Activated T-helper 1 cell treated with anti-CD3 and anti-CD28 coated beads, Interleukin-12 subunit alpha, Interleukin-12 subunit beta, Interleukin-2, Interleukin-4 antibody, amounts not matched to agents 30 ng/mL and 10 ng/mL and 1 ng/mL, durations not matched to agents 14 hours and 24 hours and 36 hours (primary cell): Measurements from ENCODE around the gene CORIN. TPM values are rescaled to one million over a fixed set of nuclear protein-coding genes. Genes with fewer than 3 reads are reported as not detected.

ENCODE experiments used
- DNase-seq: peaks from one replicate; pipeline ENCODE4 v3.0.0; 2021; ENCODE audit warnings: low spot score
- H3K27ac Mint-ChIP-seq: one replicate; pipeline ENCODE4 v1.8.0; 2021; ENCODE audit warnings: mild to moderate bottlenecking, mixed read lengths
- H3K27me3 Mint-ChIP-seq: one replicate; pipeline ENCODE4 v1.8.0; 2022; ENCODE audit warnings: mild to moderate bottlenecking, moderate library complexity, mixed read lengths; ENCODE audit not compliant: insufficient read depth
- H3K36me3 Mint-ChIP-seq: one replicate; pipeline ENCODE4 v1.8.0; 2021; ENCODE audit warnings: low read depth, mixed read lengths
- H3K4me1 Mint-ChIP-seq: one replicate; pipeline ENCODE4 v1.8.0; 2021; ENCODE audit warnings: low read depth, mixed read lengths
- H3K4me3 Mint-ChIP-seq: one replicate; pipeline ENCODE4 v1.8.0; 2021; ENCODE audit warnings: mild to moderate bottlenecking, moderate library complexity, mixed read lengths
- H3K9me3 Mint-ChIP-seq: one replicate; pipeline ENCODE4 v1.8.0; 2021; ENCODE audit warnings: mixed read lengths
- intact Hi-C: fragments of 100-400 bp; cut with micrococcal nuclease; formaldehyde crosslinking; loops from one replicate; pipeline ENCODE4 v1.15.1; 2024
- total RNA-seq: library from RNA; stranded (reverse); gene quantifications from 2 replicates; pipeline ENCODE4 v1.2.3, GENCODE V29; 2022

Gene CORIN
- total RNA-seq, 1 donor from 2014 or later = not detected

GRCh38 chr4:47650584-47651130, 187.2 kb downstream of the CORIN start:
- DNase-seq = no peak
- intact Hi-C loops = no loop called here
- Mint-ChIP-seq H3K4me3 (no peak overlapping the region), H3K27ac (no peak overlapping the region), H3K36me3 (no peaks in the 10 kb centered on the region), H3K27me3 (peaks cover 13% of the 10 kb centered on the region), H3K4me1 (no peaks in the 10 kb centered on the region), H3K9me3 (no peaks in the 10 kb centered on the region)

DNA sequence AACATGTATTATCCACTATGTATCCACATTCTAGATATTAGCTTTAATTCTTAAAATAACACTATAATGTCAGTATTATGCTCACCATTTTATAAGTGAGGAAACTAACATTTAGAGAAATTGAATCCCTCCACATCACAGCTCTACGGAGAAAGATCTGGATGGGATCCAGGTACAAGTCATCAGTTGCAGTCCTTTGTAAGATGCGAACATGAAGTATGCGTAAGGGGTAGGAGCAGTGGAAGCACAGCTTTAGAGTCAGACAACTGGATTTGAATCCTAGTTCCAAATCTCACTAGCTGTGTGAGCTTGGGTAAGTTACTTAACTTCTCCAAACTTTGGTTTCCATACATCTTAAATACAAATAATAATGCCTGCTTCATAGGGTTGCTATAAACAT, 190.3 kb downstream of the CORIN start:
- no peak overlapping the region for H3K4me3 Mint-ChIP-seq
- peaks cover 9% of the 10 kb centered on the region for H3K27me3 Mint-ChIP-seq
- DNase-seq = no peak
- no peak overlapping the region for H3K27ac Mint-ChIP-seq
- intact Hi-C loops = no loop called here
- H3K36me3 Mint-ChIP-seq = no peaks in the 10 kb centered on the region
- no peaks in the 10 kb centered on the region for H3K9me3 Mint-ChIP-seq
- no peaks in the 10 kb centered on the region for H3K4me1 Mint-ChIP-seq

- no peaks in the 10 kb centered on the region for H3K36me3 Mint-ChIP-seq
- DNase-seq = no peak
- H3K27ac Mint-ChIP-seq = no peak overlapping the region
- H3K27me3 Mint-ChIP-seq = peaks cover 9% of the 10 kb centered on the region
- no peaks in the 10 kb centered on the region for H3K4me1 Mint-ChIP-seq
- no peaks in the 10 kb centered on the region for H3K9me3 Mint-ChIP-seq
- H3K4me3 Mint-ChIP-seq = no peak overlapping the region
- intact Hi-C loops = no loop called here
These were observed 190.8 kb downstream of the CORIN start for GRCh38 chr4:47647029-47647428.

GRCh38 chr4:47646372-47646771, 191.5 kb downstream of the CORIN start:
- Mint-ChIP-seq H3K36me3 (no peaks in the 10 kb centered on the region), H3K4me1 (no peaks in the 10 kb centered on the region), H3K27ac (no peak overlapping the region), H3K4me3 (no peak overlapping the region), H3K9me3 (no peaks in the 10 kb centered on the region), H3K27me3 (peaks cover 6% of the 10 kb centered on the region)
- intact Hi-C loops = no loop called here
- no peak for DNase-seq

DNA sequence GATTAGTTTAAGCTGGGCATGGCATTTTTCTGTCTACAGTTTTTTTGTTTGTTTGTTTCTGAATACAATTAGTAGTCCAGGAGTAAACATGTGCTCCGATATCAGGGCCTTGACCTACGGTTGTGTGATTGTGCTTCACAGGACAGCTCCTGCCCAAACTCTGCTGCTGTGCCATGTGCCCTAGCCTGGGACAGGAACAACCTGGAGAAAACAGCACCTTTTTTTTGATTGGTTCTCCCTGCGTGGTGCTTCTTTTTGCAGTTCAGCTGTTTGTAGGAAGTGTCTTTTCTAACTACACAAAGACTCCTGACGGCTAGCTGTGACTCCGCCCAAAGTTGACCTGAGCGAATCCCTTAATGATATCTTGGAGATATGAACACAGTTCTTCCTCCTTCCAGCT, 194.0 kb downstream of the CORIN start:
- H3K36me3 Mint-ChIP-seq = no peaks in the 10 kb centered on the region
- no peaks in the 10 kb centered on the region for H3K9me3 Mint-ChIP-seq
- DNase-seq = no peak
- peaks cover 6% of the 10 kb centered on the region for H3K27me3 Mint-ChIP-seq
- H3K27ac Mint-ChIP-seq = no peak overlapping the region
- H3K4me3 Mint-ChIP-seq = no peak overlapping the region
- intact Hi-C loops = no loop called here
- H3K4me1 Mint-ChIP-seq = no peaks in the 10 kb centered on the region

- no peak overlapping the region for H3K27ac Mint-ChIP-seq
- H3K27me3 Mint-ChIP-seq = peaks cover 6% of the 10 kb centered on the region
- no peak overlapping the region for H3K4me3 Mint-ChIP-seq
- intact Hi-C loops = no loop called here
- H3K36me3 Mint-ChIP-seq = no peaks in the 10 kb centered on the region
- H3K4me1 Mint-ChIP-seq = no peaks in the 10 kb centered on the region
- no peak for DNase-seq
- no peaks in the 10 kb centered on the region for H3K9me3 Mint-ChIP-seq
These were observed 194.7 kb downstream of the CORIN start for GRCh38 chr4:47642985-47643760.

DNA sequence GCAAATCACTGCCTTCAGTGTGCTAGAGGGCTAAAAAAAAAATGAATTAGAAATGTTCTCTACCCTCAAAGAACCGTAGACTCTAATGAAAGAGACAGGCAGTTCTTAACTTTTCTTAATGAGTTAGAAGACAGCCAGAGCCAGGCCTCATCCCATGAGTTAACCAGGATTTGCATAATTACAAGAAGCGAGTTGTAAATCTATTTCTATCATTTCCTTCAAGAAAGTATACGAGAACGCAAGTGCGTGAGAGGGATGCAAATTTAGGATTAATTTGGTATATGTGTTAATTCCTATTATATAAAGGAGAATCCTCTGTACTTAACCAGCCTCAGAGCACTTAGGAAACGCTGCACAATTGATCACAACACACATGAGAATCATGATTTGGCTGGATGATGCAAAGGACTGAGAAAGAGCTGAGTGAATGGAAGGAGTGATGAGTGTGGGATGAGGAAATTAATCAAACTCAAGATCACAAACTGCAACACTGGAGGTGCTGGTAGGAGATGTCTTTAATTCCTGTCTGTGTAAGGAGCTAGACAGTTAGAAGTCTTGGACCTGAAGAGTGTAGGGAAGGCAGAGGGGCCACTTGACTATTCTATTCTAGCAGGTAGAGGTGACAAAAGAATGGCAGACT, 195.6 kb downstream of the CORIN start:
- Mint-ChIP-seq H3K4me3 (no peak overlapping the region), H3K36me3 (no peaks in the 10 kb centered on the region), H3K27ac (no peak overlapping the region), H3K4me1 (no peaks in the 10 kb centered on the region), H3K27me3 (peaks cover 6% of the 10 kb centered on the region), H3K9me3 (no peaks in the 10 kb centered on the region)
- intact Hi-C loops = no loop called here
- DNase-seq = no peak

GRCh38 chr4:47641755-47642154, 196.1 kb downstream of the CORIN start:
- no peak overlapping the region for H3K27ac Mint-ChIP-seq
- intact Hi-C loops = no loop called here
- H3K27me3 Mint-ChIP-seq = peaks cover 6% of the 10 kb centered on the region
- H3K36me3 Mint-ChIP-seq = no peaks in the 10 kb centered on the region
- no peaks in the 10 kb centered on the region for H3K4me1 Mint-ChIP-seq
- no peak for DNase-seq
- no peaks in the 10 kb centered on the region for H3K9me3 Mint-ChIP-seq
- no peak overlapping the region for H3K4me3 Mint-ChIP-seq

- no peaks in the 10 kb centered on the region for H3K36me3 Mint-ChIP-seq
- no peak overlapping the region for H3K4me3 Mint-ChIP-seq
- no peak for DNase-seq
- intact Hi-C loops = no loop called here
- no peaks in the 10 kb centered on the region for H3K9me3 Mint-ChIP-seq
- H3K27me3 Mint-ChIP-seq = peaks cover 7% of the 10 kb centered on the region
- no peaks in the 10 kb centered on the region for H3K4me1 Mint-ChIP-seq
- H3K27ac Mint-ChIP-seq = no peak overlapping the region
These were observed 197.0 kb downstream of the CORIN start for GRCh38 chr4:47640911-47641310.

- no peaks in the 10 kb centered on the region for H3K4me1 Mint-ChIP-seq
- peaks cover 8% of the 10 kb centered on the region for H3K27me3 Mint-ChIP-seq
- DNase-seq = no peak
- no peak overlapping the region for H3K4me3 Mint-ChIP-seq
- H3K36me3 Mint-ChIP-seq = no peaks in the 10 kb centered on the region
- no peak overlapping the region for H3K27ac Mint-ChIP-seq
- intact Hi-C loops = no loop called here
- no peaks in the 10 kb centered on the region for H3K9me3 Mint-ChIP-seq
These were observed 198.3 kb downstream of the CORIN start for GRCh38 chr4:47639531-47639930.

DNA sequence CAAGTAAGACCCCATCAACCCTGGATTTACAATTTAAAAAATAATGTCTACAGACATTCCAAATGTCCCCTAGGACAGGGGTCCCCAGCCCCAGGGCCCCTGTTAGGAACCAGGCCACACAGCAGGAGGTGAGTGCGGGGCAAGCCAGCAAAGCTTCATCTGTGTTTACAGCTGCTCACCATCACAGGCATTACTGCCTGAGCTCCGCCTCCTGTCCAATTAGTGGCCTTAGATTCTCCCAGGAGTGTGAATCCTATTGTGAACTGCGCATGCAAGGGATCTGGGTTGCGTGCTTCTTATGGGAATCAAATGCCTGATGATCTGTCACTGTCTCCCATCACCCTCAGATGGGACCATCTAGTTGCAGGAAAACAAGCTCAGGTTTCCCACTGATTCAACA, 206.7 kb downstream of the CORIN start:
- peaks cover 2% of the 10 kb centered on the region for H3K27me3 Mint-ChIP-seq
- no peak for DNase-seq
- no peak overlapping the region for H3K4me3 Mint-ChIP-seq
- H3K27ac Mint-ChIP-seq = no peak overlapping the region
- no peaks in the 10 kb centered on the region for H3K4me1 Mint-ChIP-seq
- no peaks in the 10 kb centered on the region for H3K36me3 Mint-ChIP-seq
- no peaks in the 10 kb centered on the region for H3K9me3 Mint-ChIP-seq
- intact Hi-C loops = no loop called here

GRCh38 chr4:47624031-47624441, 213.8 kb downstream of the CORIN start:
- peaks cover 5% of the 10 kb centered on the region for H3K27me3 Mint-ChIP-seq
- DNase-seq = no peak
- H3K9me3 Mint-ChIP-seq = no peaks in the 10 kb centered on the region
- intact Hi-C loops = no loop called here
- H3K36me3 Mint-ChIP-seq = no peaks in the 10 kb centered on the region
- no peaks in the 10 kb centered on the region for H3K4me1 Mint-ChIP-seq
- no peak overlapping the region for H3K27ac Mint-ChIP-seq
- H3K4me3 Mint-ChIP-seq = no peak overlapping the region

DNA sequence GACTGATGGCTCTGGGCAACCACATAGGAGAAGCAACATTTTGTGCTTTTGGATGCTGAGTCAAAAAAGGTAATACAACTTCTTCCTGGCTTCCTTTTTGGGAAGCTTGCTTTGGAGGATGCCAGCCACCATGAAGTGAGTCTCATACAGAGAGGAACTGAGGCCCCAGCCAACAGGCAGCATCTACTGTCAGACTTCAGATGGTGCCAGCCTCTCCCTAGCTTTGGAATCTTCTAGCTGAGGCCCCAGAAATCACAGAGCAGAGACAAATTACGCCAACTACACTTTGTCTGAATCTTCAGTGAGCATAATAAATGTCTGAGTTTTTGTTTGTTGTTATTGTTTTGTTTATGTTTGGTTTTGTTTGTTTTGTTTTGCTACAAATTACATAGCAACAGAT, 216.7 kb downstream of the CORIN start:
- Mint-ChIP-seq H3K27ac (no peak overlapping the region), H3K9me3 (no peaks in the 10 kb centered on the region), H3K4me1 (no peaks in the 10 kb centered on the region), H3K27me3 (peaks cover 5% of the 10 kb centered on the region), H3K36me3 (no peaks in the 10 kb centered on the region), H3K4me3 (no peak overlapping the region)
- intact Hi-C loops = no loop called here
- no peak for DNase-seq
